ENCODE data around the gene AP1G1. TPM values are rescaled to one million over a fixed set of nuclear protein-coding genes. Genes with fewer than 3 reads are reported as not detected.

Gene AP1G1
- total RNA-seq, 1 experiment from 2014 or later: 63.8 TPM

DNA sequence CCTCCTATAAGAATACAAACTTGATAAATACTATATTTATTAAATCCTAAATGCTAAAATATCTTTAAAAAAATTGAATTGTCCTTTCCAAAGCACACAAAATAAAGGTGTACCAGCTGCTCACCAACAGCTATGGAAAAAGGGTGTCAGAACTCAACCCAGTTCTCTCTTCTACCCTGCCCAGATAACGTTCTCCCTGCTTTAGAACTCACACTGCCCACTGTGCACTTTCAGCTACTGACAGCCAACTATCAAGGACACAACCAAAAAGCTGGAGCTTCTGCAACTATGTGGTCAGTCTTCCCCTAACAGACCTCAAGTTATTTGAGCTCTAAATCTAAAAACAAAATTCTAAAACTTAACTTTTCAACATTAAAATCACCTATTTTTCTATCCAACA is 13.7 kb downstream of the AP1G1 start:
- Histone ChIP-seq H3K27ac (ENCODE audit: low read length) (no peak overlapping the region), H3K4me3 (ENCODE audit: low read depth in 2 of 2, low read length in 2 of 2) (no peak overlapping the region), H3K27me3 (ENCODE audit: control insufficient read depth, insufficient read depth, low read length) (no peaks in the 10 kb centered on the region), H3K4me1 (ENCODE audit: control insufficient read depth, insufficient read depth, low read length) (0 out of 2 replicates have a peak, but pooled peaks cover 2% of the 10 kb centered on the region), H3K36me3 (ENCODE audit: control insufficient read depth, insufficient read depth, low read length) (no peaks in the 10 kb centered on the region; the same call in 1 of the 2 replicates), H3K9me3 (ENCODE audit: control insufficient read depth, insufficient read depth, low read depth, low read length) (no peaks in the 10 kb centered on the region)
- TF ChIP-seq POLR2AphosphoS5 (IDR thresholded peaks at IDR 0.05; ENCODE audit: low read depth, low read length) (no peak), SIN3A (IDR thresholded peaks at IDR 0.05; ENCODE audit: borderline replicate concordance, insufficient read depth, low read depth, low read length) (no peak), TCF7L2 (IDR thresholded peaks at IDR 0.05; ENCODE audit: low read depth, low read length) (no peak)
- TF ChIP-seq, protein P1, sequence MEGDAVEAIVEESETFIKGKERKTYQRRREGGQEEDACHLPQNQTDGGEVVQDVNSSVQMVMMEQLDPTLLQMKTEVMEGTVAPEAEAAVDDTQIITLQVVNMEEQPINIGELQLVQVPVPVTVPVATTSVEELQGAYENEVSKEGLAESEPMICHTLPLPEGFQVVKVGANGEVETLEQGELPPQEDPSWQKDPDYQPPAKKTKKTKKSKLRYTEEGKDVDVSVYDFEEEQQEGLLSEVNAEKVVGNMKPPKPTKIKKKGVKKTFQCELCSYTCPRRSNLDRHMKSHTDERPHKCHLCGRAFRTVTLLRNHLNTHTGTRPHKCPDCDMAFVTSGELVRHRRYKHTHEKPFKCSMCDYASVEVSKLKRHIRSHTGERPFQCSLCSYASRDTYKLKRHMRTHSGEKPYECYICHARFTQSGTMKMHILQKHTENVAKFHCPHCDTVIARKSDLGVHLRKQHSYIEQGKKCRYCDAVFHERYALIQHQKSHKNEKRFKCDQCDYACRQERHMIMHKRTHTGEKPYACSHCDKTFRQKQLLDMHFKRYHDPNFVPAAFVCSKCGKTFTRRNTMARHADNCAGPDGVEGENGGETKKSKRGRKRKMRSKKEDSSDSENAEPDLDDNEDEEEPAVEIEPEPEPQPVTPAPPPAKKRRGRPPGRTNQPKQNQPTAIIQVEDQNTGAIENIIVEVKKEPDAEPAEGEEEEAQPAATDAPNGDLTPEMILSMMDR (IDR thresholded peaks at IDR 0.05): no peak
- TF ChIP-seq, protein P2, sequence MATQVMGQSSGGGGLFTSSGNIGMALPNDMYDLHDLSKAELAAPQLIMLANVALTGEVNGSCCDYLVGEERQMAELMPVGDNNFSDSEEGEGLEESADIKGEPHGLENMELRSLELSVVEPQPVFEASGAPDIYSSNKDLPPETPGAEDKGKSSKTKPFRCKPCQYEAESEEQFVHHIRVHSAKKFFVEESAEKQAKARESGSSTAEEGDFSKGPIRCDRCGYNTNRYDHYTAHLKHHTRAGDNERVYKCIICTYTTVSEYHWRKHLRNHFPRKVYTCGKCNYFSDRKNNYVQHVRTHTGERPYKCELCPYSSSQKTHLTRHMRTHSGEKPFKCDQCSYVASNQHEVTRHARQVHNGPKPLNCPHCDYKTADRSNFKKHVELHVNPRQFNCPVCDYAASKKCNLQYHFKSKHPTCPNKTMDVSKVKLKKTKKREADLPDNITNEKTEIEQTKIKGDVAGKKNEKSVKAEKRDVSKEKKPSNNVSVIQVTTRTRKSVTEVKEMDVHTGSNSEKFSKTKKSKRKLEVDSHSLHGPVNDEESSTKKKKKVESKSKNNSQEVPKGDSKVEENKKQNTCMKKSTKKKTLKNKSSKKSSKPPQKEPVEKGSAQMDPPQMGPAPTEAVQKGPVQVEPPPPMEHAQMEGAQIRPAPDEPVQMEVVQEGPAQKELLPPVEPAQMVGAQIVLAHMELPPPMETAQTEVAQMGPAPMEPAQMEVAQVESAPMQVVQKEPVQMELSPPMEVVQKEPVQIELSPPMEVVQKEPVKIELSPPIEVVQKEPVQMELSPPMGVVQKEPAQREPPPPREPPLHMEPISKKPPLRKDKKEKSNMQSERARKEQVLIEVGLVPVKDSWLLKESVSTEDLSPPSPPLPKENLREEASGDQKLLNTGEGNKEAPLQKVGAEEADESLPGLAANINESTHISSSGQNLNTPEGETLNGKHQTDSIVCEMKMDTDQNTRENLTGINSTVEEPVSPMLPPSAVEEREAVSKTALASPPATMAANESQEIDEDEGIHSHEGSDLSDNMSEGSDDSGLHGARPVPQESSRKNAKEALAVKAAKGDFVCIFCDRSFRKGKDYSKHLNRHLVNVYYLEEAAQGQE (IDR thresholded peaks at IDR 0.05; ENCODE audit: insufficient read depth in 1 of 2, low read depth in 2 of 2, low read length in 1 of 2): no peak
- in situ Hi-C loops (cut with HindIII; ENCODE audit: low pct_unique_long_range_greater_than_20kb, low sequenced_read_pairs) (no loop called here), intact Hi-C loops (cut with micrococcal nuclease; ENCODE audit: unreplicated experiment) (no loop called here)
- ChIA-PET CTCF (no interaction called here), POLR2A (no interaction called here)
- no peak for DNase-seq (ENCODE audit: low read depth, low spot score)
- no peak for ATAC-seq
- no TSS peak for BruUV-seq (replicated peaks)

DNA sequence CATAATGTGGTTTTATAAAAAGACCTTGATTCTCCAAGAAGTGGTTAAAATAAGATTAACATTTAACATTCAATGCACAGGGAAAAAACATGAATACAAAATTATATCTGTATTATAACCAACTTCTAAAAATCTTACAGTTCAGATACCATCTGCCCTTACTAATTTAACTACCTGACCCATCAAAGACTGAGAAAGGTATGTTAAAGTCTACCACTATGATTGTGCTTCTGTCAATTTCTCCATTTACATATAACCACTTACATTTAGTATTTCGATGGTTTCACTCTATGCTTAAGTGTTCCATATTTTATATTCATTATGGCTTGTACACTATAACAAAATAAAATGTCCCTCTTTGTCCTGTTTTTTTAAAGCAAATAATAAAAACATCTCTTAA is 14.6 kb downstream of the AP1G1 start:
- H3K27ac ChIP-seq (ENCODE audit: low read length): no peak overlapping the region
- no peak for DNase-seq (ENCODE audit: low read depth, low spot score)
- no peak for ATAC-seq
- no peak overlapping the region for H3K4me3 ChIP-seq (ENCODE audit: low read depth in 2 of 2, low read length in 2 of 2)
- no peaks in the 10 kb centered on the region; the same call in 1 of the 2 replicates for H3K36me3 ChIP-seq (ENCODE audit: control insufficient read depth, insufficient read depth, low read length)
- H3K27me3 ChIP-seq (ENCODE audit: control insufficient read depth, insufficient read depth, low read length): no peaks in the 10 kb centered on the region
- 0 out of 2 replicates have a peak, but pooled peaks cover 2% of the 10 kb centered on the region for H3K4me1 ChIP-seq (ENCODE audit: control insufficient read depth, insufficient read depth, low read length)
- in situ Hi-C loops (cut with HindIII; ENCODE audit: low pct_unique_long_range_greater_than_20kb, low sequenced_read_pairs): no loop called here
- intact Hi-C loops (cut with micrococcal nuclease; ENCODE audit: unreplicated experiment): no loop called here
- no peak for TF ChIP-seq TCF7L2 (IDR thresholded peaks at IDR 0.05; ENCODE audit: low read depth, low read length)
- TF ChIP-seq, protein P2 (IDR thresholded peaks at IDR 0.05; ENCODE audit: insufficient read depth in 1 of 2, low read depth in 2 of 2, low read length in 1 of 2): no peak
- TF ChIP-seq POLR2AphosphoS5 (IDR thresholded peaks at IDR 0.05; ENCODE audit: low read depth, low read length): no peak
- no peak for TF ChIP-seq SIN3A (IDR thresholded peaks at IDR 0.05; ENCODE audit: borderline replicate concordance, insufficient read depth, low read depth, low read length)
- H3K9me3 ChIP-seq (ENCODE audit: control insufficient read depth, insufficient read depth, low read depth, low read length): no peaks in the 10 kb centered on the region
- BruUV-seq (replicated peaks): no TSS peak
- POLR2A ChIA-PET: no interaction called here
- CTCF ChIA-PET: no interaction called here
